ENCODE data around the gene GAL.

DNA sequence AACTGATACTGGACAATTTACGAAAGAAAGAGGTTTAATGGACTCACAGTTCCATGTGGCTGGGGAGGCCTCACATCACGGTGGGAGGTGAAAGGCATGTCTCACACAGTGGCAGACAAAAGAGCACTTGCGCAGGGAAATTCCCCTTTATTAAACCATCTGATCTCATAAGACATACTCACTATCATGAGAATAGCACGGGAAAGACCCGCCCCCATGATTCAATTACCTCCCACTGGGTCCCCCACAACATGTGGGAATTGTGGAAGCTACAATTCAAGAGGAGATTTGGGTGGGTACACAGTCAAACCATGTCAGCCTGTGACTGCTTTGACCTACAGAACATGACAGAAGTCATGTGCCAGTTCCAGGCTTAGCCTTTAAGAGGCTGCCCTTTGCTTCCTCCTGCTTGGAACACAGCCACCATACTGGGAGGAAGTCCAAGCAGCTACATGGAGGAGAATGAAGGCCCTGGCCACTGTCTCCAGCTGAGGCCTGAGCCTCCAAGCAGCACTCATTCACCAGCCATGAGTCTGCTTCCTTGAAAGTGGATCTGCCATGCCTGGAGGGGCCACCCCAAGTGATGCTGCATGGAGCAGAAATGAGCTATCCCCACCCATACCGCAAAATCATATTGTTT is 10.9 kb upstream of the GAL start:
- no peak for TF ChIP-seq EZH2 (IDR thresholded peaks at IDR 0.05; ENCODE audit: borderline replicate concordance, low read length)
- TF ChIP-seq, protein P1, sequence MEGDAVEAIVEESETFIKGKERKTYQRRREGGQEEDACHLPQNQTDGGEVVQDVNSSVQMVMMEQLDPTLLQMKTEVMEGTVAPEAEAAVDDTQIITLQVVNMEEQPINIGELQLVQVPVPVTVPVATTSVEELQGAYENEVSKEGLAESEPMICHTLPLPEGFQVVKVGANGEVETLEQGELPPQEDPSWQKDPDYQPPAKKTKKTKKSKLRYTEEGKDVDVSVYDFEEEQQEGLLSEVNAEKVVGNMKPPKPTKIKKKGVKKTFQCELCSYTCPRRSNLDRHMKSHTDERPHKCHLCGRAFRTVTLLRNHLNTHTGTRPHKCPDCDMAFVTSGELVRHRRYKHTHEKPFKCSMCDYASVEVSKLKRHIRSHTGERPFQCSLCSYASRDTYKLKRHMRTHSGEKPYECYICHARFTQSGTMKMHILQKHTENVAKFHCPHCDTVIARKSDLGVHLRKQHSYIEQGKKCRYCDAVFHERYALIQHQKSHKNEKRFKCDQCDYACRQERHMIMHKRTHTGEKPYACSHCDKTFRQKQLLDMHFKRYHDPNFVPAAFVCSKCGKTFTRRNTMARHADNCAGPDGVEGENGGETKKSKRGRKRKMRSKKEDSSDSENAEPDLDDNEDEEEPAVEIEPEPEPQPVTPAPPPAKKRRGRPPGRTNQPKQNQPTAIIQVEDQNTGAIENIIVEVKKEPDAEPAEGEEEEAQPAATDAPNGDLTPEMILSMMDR (conservative IDR thresholded peaks at IDR 0.05 in 1 of 2, IDR thresholded peaks at IDR 0.05 in 1 of 2; ENCODE audit: extremely low read depth in 1 of 2, insufficient read depth in 1 of 2, low read depth in 1 of 2, low read length in 2 of 2), result no peak
